CD4-positive, alpha-beta T cell treated with Interferon gamma for 1 hour (primary cell): ENCODE measurements around the gene WFIKKN1.

Source experiments
- DNase-seq: peaks from one replicate; pipeline ENCODE4 v3.0.0-alpha.2; 2020

Gene WFIKKN1

GRCh38 chr16:625117-625976 is 5.4 kb upstream of the WFIKKN1 start:
- no peak for DNase-seq

DNA sequence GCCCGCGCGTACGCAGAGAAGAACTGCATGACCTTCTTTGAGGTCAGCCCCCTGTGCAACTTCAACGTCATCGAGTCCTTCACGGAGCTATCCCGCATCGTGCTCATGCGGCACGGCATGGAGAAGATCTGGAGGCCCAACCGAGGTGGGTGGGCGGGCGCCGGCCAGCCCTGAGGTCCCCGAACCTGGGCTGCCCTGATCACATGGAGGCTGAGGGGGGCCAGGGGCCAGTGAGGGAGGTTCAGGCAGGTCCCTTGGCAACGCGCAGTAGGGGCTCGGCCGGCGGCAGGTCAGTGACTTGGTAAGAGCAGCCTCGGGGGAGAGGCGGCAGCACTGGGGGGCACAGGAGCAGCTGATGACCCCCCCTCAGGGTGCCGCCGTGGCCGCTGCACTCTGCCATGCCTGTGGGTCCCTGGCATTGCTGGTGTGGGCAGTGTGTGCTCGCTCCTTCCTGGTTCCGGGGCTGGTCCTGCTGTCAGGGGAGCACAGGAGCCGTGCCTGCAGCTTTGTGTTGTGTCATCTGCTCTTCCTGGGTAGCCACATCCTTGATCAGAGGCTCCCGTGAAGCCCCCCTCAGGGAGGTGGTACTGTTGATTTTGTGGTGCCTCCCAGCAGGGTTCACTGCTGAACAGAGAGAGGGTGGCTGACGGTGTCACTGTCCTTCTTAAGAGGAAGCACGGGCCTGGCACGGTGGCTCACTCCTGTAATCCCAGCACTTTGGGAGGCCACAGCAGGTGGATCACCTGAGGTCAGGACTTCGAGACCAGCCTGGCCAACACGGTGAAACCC is 4.6 kb upstream of the WFIKKN1 start:
- DNase-seq = no peak

DNA sequence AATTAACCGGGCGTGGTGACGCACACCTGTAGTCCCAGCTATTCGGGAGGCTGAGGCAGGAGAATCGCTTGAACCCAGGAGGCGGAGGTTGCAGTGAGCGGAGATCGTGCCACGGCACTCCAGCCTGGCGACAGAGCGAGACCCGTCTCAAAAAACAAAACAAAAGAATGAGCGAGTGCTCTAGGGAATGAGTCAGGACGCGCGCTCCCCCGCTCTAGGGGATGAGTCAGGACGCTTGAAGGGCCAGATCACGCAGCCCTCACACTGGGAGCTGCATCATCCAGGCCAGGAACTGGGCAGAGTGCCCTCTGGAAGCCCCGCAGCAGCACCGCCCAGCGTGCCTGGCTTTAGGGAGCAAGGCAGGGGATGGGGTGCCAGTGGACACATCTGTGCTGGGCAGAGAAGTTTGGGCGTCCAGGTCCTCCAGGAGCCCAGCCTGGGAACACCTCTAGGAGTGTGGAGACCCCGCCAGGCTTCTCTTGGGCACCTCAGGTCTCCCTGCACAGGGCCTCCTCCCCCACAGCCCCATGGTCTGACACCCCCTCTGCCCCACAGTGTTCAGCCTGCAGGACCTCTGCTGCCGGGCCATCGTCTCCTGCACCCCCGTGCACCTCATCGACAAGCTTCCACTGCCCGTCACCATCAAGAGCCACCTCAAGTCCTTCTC is 3.9 kb upstream of the WFIKKN1 start:
- DNase-seq = no peak

GRCh38 chr16:627454-628239 is 3.1 kb upstream of the WFIKKN1 start:
- no peak for DNase-seq

GRCh38 chr16:628321-629061 is 2.3 kb upstream of the WFIKKN1 start:
- DNase-seq = no peak

- DNase-seq = no peak
Observed at GRCh38 chr16:629185-629832, 1.5 kb upstream of the WFIKKN1 start.

- DNase-seq = no peak
Observed at GRCh38 chr16:629833-630248, 944 bp upstream of the WFIKKN1 start.

- no peak for DNase-seq
Observed at GRCh38 chr16:630249-630814, 453 bp upstream of the WFIKKN1 start.

DNA sequence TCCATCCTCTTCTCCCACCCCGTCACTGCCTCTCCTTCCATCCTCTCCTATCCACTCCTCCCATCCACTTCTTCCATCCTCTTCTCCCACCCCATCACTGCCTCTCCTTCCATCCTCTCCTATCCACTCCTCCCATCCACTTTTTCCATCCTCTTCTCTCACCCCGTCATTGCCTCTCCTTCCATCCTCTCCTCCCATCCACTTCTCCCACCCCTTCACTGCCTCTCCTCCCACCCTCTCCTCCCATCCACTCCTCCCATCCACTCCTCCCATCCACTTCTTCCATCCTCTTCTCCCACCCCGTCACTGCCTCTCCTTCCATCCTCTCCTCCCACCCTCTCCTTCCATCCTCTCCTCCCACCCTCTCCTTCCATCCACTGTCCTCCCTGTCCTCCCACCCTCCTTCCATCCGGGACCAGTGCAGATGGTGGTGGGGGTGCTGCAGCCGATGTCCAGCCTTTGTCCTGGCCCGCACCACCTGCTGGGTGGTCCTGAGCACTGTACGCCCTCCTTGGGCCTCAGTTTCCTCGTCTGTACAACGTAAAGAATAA is 1.1 kb downstream of the WFIKKN1 start:
- DNase-seq = no peak

- no peak for DNase-seq
Observed at GRCh38 chr16:632486-633335, 1.9 kb downstream of the WFIKKN1 start.

- no peak for DNase-seq
Observed at GRCh38 chr16:633336-634050, 2.7 kb downstream of the WFIKKN1 start.

- no peak for DNase-seq
Observed at GRCh38 chr16:634051-634670, 3.4 kb downstream of the WFIKKN1 start.

DNA sequence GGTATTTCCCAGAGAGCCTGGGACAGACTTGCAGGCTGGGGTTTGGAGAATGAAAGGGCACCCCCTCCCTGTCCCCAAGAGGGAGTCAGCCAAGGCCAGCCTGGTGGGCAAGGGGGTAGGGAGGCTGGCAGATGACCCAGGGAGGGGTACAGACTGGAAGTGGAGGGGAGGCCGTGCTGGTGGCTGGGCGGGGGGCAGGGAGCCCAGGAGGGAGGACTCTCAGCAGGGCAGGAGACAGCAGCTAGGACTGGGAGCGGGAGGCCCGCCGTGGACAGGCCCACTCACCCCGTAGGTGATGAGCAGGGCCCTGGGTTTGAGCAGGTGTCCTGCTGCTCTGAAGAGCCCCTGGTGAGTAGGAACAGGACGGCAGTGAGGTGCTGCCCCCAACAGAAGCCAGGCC is 4.2 kb downstream of the WFIKKN1 start:
- no peak for DNase-seq

DNA sequence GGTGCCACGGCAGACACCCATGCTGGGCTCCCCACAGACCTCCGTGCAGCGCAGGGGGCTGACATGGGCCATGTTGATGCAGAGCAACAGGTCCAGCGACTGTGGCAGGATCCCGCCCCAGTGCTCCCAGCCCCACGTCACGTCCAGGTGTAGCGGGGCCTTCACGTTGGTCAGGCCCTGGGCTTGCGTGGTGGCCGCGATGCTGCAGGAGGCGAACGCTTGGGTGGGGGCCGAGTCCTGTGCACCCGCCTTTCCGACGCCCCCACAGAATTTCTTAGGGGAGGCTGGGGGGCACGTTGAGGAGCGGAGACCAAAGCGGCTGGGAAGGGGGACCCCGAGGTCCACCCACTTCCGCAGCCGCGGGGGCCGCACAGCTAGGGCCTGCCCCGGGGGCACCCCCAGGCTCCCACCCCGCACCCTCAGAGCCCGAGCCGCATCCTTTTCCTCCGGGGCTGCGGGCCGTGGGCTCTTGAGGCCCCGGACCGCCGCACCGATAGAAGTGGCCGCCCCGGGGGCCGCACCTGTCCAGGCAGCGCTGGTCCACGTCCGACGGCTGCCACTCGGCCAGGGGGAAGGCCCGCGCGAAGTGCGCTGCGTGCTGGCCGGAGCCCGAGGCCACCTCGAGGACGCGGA is 4.9 kb downstream of the WFIKKN1 start:
- no peak for DNase-seq

DNA sequence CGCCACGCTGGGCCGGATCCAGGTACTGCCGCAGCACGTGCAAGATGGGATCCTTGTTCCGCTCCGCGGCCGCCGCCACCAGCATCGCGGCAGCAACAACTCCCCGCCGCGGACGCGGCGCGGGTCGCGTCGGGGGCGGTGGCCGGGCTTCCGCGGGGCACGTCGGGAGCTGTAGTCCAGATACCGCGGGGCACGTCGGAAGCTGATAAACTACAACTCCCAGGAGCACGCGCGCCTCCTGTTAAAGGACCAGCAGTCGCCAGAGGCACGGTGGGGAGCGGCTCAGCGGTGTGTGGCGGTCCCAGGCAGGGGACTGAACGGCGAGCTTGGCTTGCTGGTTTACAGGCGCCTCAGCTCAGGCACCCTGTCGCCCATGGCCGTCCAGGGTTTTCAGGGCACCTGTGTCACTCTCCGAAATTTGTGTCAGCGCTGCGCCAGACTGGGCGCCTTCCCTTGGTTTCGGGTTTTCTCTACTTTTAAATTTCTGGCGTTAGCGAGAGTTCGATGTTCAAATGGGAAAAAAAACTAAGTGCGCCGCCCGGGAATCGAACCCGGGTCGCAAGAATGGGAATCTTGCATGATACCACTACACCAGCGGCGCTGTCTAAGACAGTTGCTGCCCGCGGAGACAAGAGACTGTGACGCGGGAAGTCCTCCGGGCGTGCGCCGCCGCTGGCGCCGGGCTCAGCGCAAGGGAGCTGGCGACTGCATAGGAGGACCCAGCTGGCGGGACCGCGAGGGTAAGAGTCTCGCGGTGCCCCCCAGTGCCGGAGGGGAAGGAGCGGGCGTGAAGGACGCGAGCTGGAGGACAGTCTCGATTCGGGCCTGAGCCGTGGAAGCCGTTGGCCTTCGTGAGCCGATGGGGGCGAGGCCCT is 5.7 kb downstream of the WFIKKN1 start, which contains the start of gene METTL26:
TSS of gene METTL26 (minus strand) at position 100 of the 875 bp plus-strand sequence. CDS start at position 85, 15 bp downstream.
- peak; percentile 94 for DNase-seq

DNA sequence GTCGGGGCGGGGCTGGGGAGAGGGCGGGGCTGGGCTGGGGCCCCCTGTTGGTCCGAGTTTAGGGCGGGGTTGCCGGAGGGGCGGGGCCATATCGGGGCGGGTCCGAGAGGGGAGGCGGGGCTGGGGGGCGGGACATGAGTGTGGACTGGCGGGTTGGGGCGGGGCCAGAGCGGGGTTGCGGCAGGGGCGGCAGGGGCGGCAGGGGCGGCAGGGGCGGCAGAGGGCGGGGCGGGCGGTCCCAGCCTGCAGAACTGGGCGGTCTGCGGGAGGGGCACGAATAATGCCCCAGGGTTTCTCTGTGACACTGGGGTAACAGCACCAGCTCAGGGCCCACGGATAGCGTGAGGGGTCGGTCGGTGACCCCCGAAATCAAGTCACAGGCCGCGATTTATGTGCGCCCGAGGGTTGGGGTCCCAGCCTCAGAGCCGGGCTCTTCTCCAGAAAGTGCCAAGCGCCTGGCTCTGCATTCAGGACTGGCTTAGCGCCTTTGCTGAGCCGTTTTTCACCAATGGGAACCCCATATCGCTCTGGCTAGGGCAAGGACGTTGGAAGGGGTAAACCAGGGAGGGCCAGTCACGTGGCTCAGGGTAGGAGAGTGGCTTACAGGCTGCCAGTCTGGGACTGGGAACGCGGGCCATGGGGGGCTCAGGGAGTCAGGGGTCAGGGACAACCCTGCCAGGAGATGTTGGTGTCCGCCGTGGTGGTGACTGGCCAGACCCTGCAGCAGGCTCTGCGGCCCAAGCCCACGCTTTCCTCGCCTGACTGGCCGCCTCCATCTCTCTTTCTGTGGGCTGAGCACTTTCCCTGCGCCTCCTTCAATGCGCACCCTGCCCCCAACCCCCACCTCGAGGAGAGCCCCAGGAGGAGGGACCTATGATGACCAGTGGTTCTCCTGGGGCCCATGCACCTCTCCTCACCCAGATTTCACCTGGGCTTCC is 6.6 kb downstream of the WFIKKN1 start:
- DNase-seq = peak; percentile 84
